GM12878 (cell line): Measurements from ENCODE around the gene COG7. TPM values are rescaled to one million over a fixed set of nuclear protein-coding genes. Genes with fewer than 3 reads are reported as not detected.

Experiments used
- ATAC-seq: fragments of 200-7000 bp; cut with Tn5 transposase; 3 replicates; pipeline ENCODE4 v1.9.1; 2020; ENCODE audit warnings: mild to moderate bottlenecking, moderate library complexity
- BruUV-seq: library from RNA; stranded (reverse); fragments of 400-500 nt; replicated peaks from 2 replicates; lab custom pipeline; 2021; lab: Mats Ljungman, UMichigan
- CTCF ChIA-PET: fragments of 300-600 bp; sonication (Branson Sonifier 250); formaldehyde crosslinking; extraction: SDS; loops from one replicate; lab custom pipeline; 2021; ENCODE audit warnings: inconsistent platforms; lab: Yijun Ruan, JAX
- POLR2A ChIA-PET: fragments of 350-600 bp; formaldehyde crosslinking; extraction: SDS; loops from one replicate; lab custom pipeline; 2021; ENCODE audit warnings: inconsistent platforms; lab: Charles Lee
- RAD21 ChIA-PET: fragments of 300-600 bp; sonication (Branson Sonifier 250); formaldehyde crosslinking; loops from one replicate; lab custom pipeline; 2023; ENCODE audit warnings: antibody characterized with exemption; ENCODE audit not compliant: unreplicated experiment; lab: Charles Lee
- SMC1A ChIA-PET: fragments of 300-600 bp; sonication (Branson Sonifier 250); formaldehyde crosslinking; loops from one replicate; lab custom pipeline; 2023; ENCODE audit not compliant: unreplicated experiment, uncharacterized antibody; lab: Charles Lee
- DNase-seq: peaks from one replicate; pipeline ENCODE4 v3.0.0-alpha.2; 2011; ENCODE audit warnings: low read depth, low spot score
- FAIRE-seq: peaks from 3 replicates; lab custom pipeline; 2011; peaks lifted over from hg19 to GRCh38; lab: Jason Lieb, UNC
- H2AFZ ChIP-seq: 2 replicates; pipeline ENCODE4 v1.6.0; 2011; ENCODE audit warnings: low read depth, low read length, control low read depth; ENCODE audit not compliant: control insufficient read depth
- H3K27ac ChIP-seq: 2 replicates; pipeline ENCODE4 v1.5.1; 2011; ENCODE audit warnings: control low read depth; ENCODE audit not compliant: control insufficient read depth, insufficient read depth
- H3K27me3 ChIP-seq, 2 experiments: replicated peaks in 1 of 2; 2 replicates each; pipeline versions ENCODE4 v1.6.0 to v1.6.1; 2011; ENCODE audit warnings: low read length in 1 of 2; ENCODE audit not compliant: control insufficient read depth in 2 of 2, insufficient read depth in 2 of 2
- H3K36me3 ChIP-seq, 2 experiments: 2 replicates each; pipeline ENCODE4 v1.5.1; 2011; ENCODE audit warnings: low read length in 1 of 2; ENCODE audit not compliant: control insufficient read depth in 2 of 2, insufficient read depth in 2 of 2
- H3K4me1 ChIP-seq: 2 replicates; pipeline ENCODE4 v1.6.1; 2011; ENCODE audit warnings: mild to moderate bottlenecking, low read length, moderate library complexity, mixed read lengths; ENCODE audit not compliant: control insufficient read depth, insufficient read depth
- H3K4me2 ChIP-seq: 2 replicates; pipeline ENCODE4 v1.6.0; 2011; ENCODE audit warnings: control low read depth; ENCODE audit not compliant: control insufficient read depth, insufficient read depth
- H3K4me3 ChIP-seq: fragments of 200-600 bp; sonication (generic); 2 replicates; pipeline ENCODE4 v1.5.1; 2016
- H3K79me2 ChIP-seq: 2 replicates; pipeline ENCODE4 v1.6.0; 2011; ENCODE audit warnings: low read length; ENCODE audit not compliant: control insufficient read depth, insufficient read depth
- H3K9ac ChIP-seq: 2 replicates; pipeline ENCODE4 v1.8.0; 2011; ENCODE audit warnings: low read length, control low read depth, mixed read lengths; ENCODE audit not compliant: control insufficient read depth, insufficient read depth
- H3K9me3 ChIP-seq: replicated peaks from 3 replicates; pipeline ENCODE4 v1.5.1; 2011; ENCODE audit warnings: mild to moderate bottlenecking, low read length; ENCODE audit not compliant: control insufficient read depth, insufficient read depth
- H4K20me1 ChIP-seq: 2 replicates; pipeline ENCODE4 v1.6.0; 2011; ENCODE audit not compliant: control insufficient read depth, insufficient read depth
- MAX ChIP-seq: IDR thresholded peaks from 2 replicates; pipeline ENCODE4 v1.6.1; 2012; ENCODE audit warnings: low read depth, low read length, improper control_type of control experiment
- MYC ChIP-seq: IDR thresholded peaks from 2 replicates; pipeline ENCODE4 v1.6.1; 2011; ENCODE audit warnings: mild to moderate bottlenecking, low read length, moderate library complexity, inconsistent platforms; ENCODE audit not compliant: insufficient read depth, insufficient replicate concordance, insufficient read length, severe bottlenecking
- SKIL ChIP-seq: fragments of 450-650 bp; IDR thresholded peaks from 2 replicates; pipeline ENCODE4 v1.6.1; 2017; ENCODE audit warnings: mild to moderate bottlenecking, low read depth, inconsistent platforms; ENCODE audit not compliant: poor library complexity, severe bottlenecking
- WGBS: methylation state at CpG from one replicate; pipeline ENCODE4 v1.1.6; 2016; ENCODE audit warnings: low lambda C conversion rate; ENCODE audit not compliant: insufficient replicate concordance, insufficient coverage; ENCODE audit errors: missing lambda C conversion rate; 5-methylcytosine and 5-hydroxymethylcytosine counted together
- in situ Hi-C: fragments of 300-500 bp; cut with MboI; formaldehyde crosslinking; loops from 9 replicates; pipeline ENCODE4 v1.14.3; 2018; ENCODE audit warnings: mixed read lengths
- intact Hi-C: fragments of 100-400 bp; cut with micrococcal nuclease; formaldehyde crosslinking; loops from one replicate; pipeline ENCODE4 v1.14.2; 2022; ENCODE audit not compliant: unreplicated experiment
- polyA plus RNA-seq, 11 experiments: library from polyadenylated mRNA; depleted of rRNA in 4 of 11; unstranded in 6 of 11; stranded (reverse) in 5 of 11; fragments of >200 nt; fragmentation: Nextera tagmentation in 4 of 11; fragmentation: Illumina TruSeq in 1 of 11; extraction: Ambion mirVana in 4 of 11; extraction: Trizol in 1 of 11; gene quantifications; 1 replicate in 1 of 11; 2 replicates in 10 of 11; pipeline versions ENCODE4 v1.2.1 to v1.2.3, GENCODE V29; 2011 to 2016; ENCODE audit warnings: inconsistent platforms in 2 of 11, missing spikeins in 2 of 11, low read depth in 1 of 11
- total RNA-seq, 4 experiments: library from RNA; depleted of rRNA in 3 of 4; stranded (reverse); fragments of >200 nt in 3 of 4; fragmentation: Illumina TruSeq in 1 of 4; extraction: Trizol in 1 of 4; gene quantifications; 2 replicates each; pipeline versions ENCODE4 v1.2.1 to v1.2.3, GENCODE V29; 2013 to 2021

Gene COG7
- total and polyA plus RNA-seq, 10 of the 15 experiments (the other 5 are each of a cell fraction or from before 2014, with no cell fraction given), result 2.9 to 24.0 (median 10.0) TPM

- Histone ChIP-seq H3K4me2 (no peak overlapping the region), H3K27ac (no peak overlapping the region), H3K9me3 (no peaks in the 10 kb centered on the region), H3K4me1 (no peaks in the 10 kb centered on the region), H3K4me3 (no peak overlapping the region), H4K20me1 (peaks cover 9% of the 10 kb centered on the region; the same call in 1 of the 2 replicates), H3K27me3 (no peaks in the 10 kb centered on the region), H3K36me3 (peaks cover 31 to 45% of the 10 kb centered on the region in 2 experiments), H3K9ac (no peak overlapping the region), H3K79me2 (peaks cover 25% of the 10 kb centered on the region), H2AFZ (no peak overlapping the region)
- POLR2A ChIA-PET, result interaction anchor here (0.6 kb wide), 1 partner anchor 89 kb away, joined by 3 read pairs; no protein-coding TSS in a partner anchor
- FAIRE-seq, result no peak
- over 99% methylated on average over 11 of the region's 11 CpGs for WGBS
- intact Hi-C loops, result no loop called here
- SMC1A ChIA-PET, result no interaction called here
- no peak for ATAC-seq
- BruUV-seq, result no TSS peak
- CTCF ChIA-PET, result interaction anchor here (1.1 kb wide), 1 partner anchor 12 kb away, joined by 5 read pairs; no protein-coding TSS in a partner anchor
- in situ Hi-C loops, result no loop called here
- TF ChIP-seq MAX (no peak), MYC (no peak)
- no peak for DNase-seq
- RAD21 ChIA-PET, result no interaction called here
Observed at GRCh38 chr16:23494188-23494587, 41.2 kb upstream of the COG7 start.

GRCh38 chr16:23491490-23492391 lies 38.8 kb upstream of the COG7 start:
- 81% methylated on average over 12 of the region's 14 CpGs for WGBS
- H3K4me1 ChIP-seq, result no peaks in the 10 kb centered on the region
- no peak overlapping the region for H3K4me2 ChIP-seq
- POLR2A ChIA-PET, result interaction anchor here (0.7 to 0.8 kb wide), 4 partner anchors 38 to 655 kb away, joined by 3 to 6 read pairs (median 4); no protein-coding TSS in a partner anchor
- RAD21 ChIA-PET, result no interaction called here
- intact Hi-C loops (no loop called here), in situ Hi-C loops (no loop called here)
- no peaks in the 10 kb centered on the region for H3K9me3 ChIP-seq
- no peak for FAIRE-seq
- H3K9ac ChIP-seq, result no peak overlapping the region
- TF ChIP-seq SKIL, result no peak
- TF ChIP-seq, all 136 proteins: peak for 0
- ChIA-PET SMC1A (interaction anchor here (0.6 to 1.2 kb wide), 5 partner anchors 56 to 311 kb away, joined by 3 read pairs; no protein-coding TSS in a partner anchor), CTCF (no interaction called here)
- Histone ChIP-seq H3K36me3 (peaks cover 51 to 61% of the 10 kb centered on the region in 2 experiments), H3K27me3 (no peaks in the 10 kb centered on the region), H4K20me1 (peaks cover 9% of the 10 kb centered on the region; the same call in 1 of the 2 replicates), H3K4me3 (no peak overlapping the region), H3K27ac (no peak overlapping the region), H2AFZ (no peak overlapping the region), H3K79me2 (0 out of 2 replicates have a peak, but pooled peaks cover 2% of the 10 kb centered on the region)
- no TSS peak for BruUV-seq
- DNase-seq, result no peak
- ATAC-seq, result no peak
